ENCODE data around the gene ROR1.

GRCh38 chr1:64049900-64050540, 276.2 kb downstream of the ROR1 start:
- no peak for TF ChIP-seq EZH2 (IDR thresholded peaks at IDR 0.05; ENCODE audit: borderline replicate concordance, low read depth, low read length, severe bottlenecking)
- no peak for TF ChIP-seq CTCF (IDR thresholded peaks at IDR 0.05; ENCODE audit: borderline replicate concordance, extremely low read depth, low read length, poor library complexity, severe bottlenecking)
